Esophagus squamous epithelium (tissue), 5 donors: ENCODE results near the gene SKOR1. TPM values are rescaled to one million over a fixed set of nuclear protein-coding genes. Genes with fewer than 3 reads are reported as not detected.
A peak's percentile ranks its signal among the peaks of the same experiment; 100 is the strongest.

Source experiments
- DNase-seq: peaks from one replicate; lab custom pipeline; 2025; lab: John Stamatoyannopoulos, UW
- H3K27ac ChIP-seq, 4 donors: fragments of 200-600 bp; sonication (generic); one replicate each; pipeline ENCODE4 v1.5.1; 2016 to 2019; ENCODE audit warnings: mild to moderate bottlenecking in 1 of 4
- H3K27me3 ChIP-seq, 4 donors: fragments of 200-600 bp; sonication (generic); 1 replicate in 3 of 4; 2 replicates in 1 of 4; pipeline versions ENCODE4 v1.5.1 to v1.6.0; 2017 to 2021; ENCODE audit warnings: antibody characterized with exemption in 1 of 4
- H3K36me3 ChIP-seq, 3 donors: fragments of 200-600 bp; sonication (generic); one replicate each; pipeline ENCODE4 v1.5.1; 2016 to 2019
- H3K4me1 ChIP-seq, 3 donors: fragments of 200-600 bp; sonication (generic); one replicate each; pipeline ENCODE4 v1.5.1; 2017 to 2019
- H3K4me3 ChIP-seq, 4 donors: fragments of 200-600 bp; sonication (generic); 1 replicate in 3 of 4; 2 replicates in 1 of 4; pipeline ENCODE4 v1.5.1; 2016 to 2019; ENCODE audit warnings: mild to moderate bottlenecking in 2 of 4, moderate library complexity in 1 of 4
- H3K9me3 ChIP-seq, 3 donors: fragments of 200-600 bp; sonication (generic); one replicate each; pipeline ENCODE4 v1.5.1; 2016 to 2019
- POLR2A ChIP-seq, 4 donors: fragments of 450-650 bp; IDR thresholded peaks; one replicate each; pipeline ENCODE4 v1.6.1; 2017; ENCODE audit warnings: antibody characterized with exemption in 4 of 4, mild to moderate bottlenecking in 4 of 4, moderate library complexity in 3 of 4
- WGBS, 2 donors: methylation state at CpG; one replicate each; pipeline ENCODE4 v1.1.5; 2018; 5-methylcytosine and 5-hydroxymethylcytosine counted together
- intact Hi-C: fragments of 100-400 bp; cut with DNase I; formaldehyde crosslinking; loops from one replicate; pipeline ENCODE4 v1.15.0; 2022
- total RNA-seq, 4 donors: library from RNA; depleted of rRNA; stranded (reverse); fragments of >200 nt; gene quantifications; one replicate each; pipeline ENCODE4 v1.1.0, GENCODE V29; 2016
- TF ChIP-seq, protein P1 (sequence below), 6 experiments: fragments of 450-650 bp in 4 of 6; fragments of 200-600 bp in 2 of 6; sonication (generic) in 2 of 6; IDR thresholded peaks; one replicate each; pipeline ENCODE4 v1.5.1; 2016 to 2019; ENCODE audit warnings: antibody characterized with exemption in 6 of 6, mild to moderate bottlenecking in 4 of 6, moderate library complexity in 4 of 6
- donor health status: DM: yes; HTN: yes; CAD: no.

Gene SKOR1
- total RNA-seq, 4 donors from 2014 or later, result 0.09 to 0.76 (median 0.28) TPM

DNA sequence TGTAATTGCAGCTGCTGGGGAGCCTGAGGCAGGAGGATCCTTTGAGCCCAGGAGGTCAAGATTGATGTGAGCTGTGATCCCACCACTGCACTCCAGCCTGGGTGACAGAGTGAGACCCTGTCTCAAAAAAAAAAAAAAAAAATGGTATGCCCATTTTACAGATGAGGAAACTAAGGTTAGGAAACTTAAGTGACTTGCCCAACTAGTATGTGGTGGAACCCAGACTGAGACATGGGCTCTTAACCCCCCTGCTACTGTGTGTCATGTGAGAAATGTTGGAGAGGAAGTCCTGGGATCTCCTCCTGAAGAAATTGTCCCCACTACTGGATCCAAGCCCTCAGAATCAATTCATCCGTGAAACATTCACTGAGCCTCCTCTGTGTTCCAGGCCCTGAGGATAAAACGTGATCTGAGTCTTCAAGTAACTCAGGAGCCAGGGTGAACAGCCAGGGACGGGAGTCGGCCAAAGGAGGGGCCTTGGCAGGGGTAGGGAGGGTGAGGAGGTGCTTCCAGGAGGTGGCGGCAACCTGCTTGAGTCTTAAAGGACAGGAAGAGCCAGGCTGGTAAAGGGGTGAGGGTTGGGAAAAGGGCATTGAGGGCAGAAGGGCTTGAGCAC, 34.1 kb downstream of the SKOR1 start:
- DNase-seq, result no peak
- Histone ChIP-seq H3K4me1 (peaks cover 0 to 22% (median 4%) of the 10 kb centered on the region in 3 donors), H3K36me3 (no peaks in the 10 kb centered on the region), H3K27ac (no peak overlapping the region), H3K27me3 (no peaks in the 10 kb centered on the region), H3K4me3 (no peak overlapping the region), H3K9me3 (no peaks in the 10 kb centered on the region)
- 30 to 83% methylated on average over 1 to 5 of the region's 5 CpGs for WGBS, 2 donors
- TF ChIP-seq, protein P1, sequence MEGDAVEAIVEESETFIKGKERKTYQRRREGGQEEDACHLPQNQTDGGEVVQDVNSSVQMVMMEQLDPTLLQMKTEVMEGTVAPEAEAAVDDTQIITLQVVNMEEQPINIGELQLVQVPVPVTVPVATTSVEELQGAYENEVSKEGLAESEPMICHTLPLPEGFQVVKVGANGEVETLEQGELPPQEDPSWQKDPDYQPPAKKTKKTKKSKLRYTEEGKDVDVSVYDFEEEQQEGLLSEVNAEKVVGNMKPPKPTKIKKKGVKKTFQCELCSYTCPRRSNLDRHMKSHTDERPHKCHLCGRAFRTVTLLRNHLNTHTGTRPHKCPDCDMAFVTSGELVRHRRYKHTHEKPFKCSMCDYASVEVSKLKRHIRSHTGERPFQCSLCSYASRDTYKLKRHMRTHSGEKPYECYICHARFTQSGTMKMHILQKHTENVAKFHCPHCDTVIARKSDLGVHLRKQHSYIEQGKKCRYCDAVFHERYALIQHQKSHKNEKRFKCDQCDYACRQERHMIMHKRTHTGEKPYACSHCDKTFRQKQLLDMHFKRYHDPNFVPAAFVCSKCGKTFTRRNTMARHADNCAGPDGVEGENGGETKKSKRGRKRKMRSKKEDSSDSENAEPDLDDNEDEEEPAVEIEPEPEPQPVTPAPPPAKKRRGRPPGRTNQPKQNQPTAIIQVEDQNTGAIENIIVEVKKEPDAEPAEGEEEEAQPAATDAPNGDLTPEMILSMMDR (IDR thresholded peaks at IDR 0.05), result no peak
- TF ChIP-seq POLR2A (IDR thresholded peaks at IDR 0.05), result no peak
- intact Hi-C loops, result no loop called here

DNA sequence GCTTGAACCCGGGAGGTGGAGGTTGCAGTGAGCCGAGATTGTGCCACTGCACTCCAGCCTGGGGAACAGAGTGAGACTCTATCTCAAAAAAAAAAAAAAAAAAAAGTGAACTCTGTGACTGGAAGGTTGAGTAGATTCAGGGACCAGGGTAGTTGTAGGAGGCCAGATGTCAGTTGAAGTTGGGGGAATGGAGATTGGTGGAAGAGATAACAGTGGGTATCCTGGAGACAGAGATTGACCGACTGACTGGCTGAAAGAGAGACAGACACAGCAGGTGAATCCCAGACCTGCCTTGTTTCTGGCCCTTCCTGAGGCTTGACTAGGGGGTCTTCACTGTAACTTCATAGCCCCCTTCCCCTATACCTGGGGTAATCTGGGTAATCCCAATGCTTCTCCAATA, 36.7 kb downstream of the SKOR1 start:
- 93 to 100% methylated on average over 3 of the region's 3 CpGs for WGBS, 2 donors
- Histone ChIP-seq H3K4me3 (no peak overlapping the region), H3K36me3 (no peaks in the 10 kb centered on the region), H3K27me3 (no peaks in the 10 kb centered on the region), H3K9me3 (no peaks in the 10 kb centered on the region), H3K27ac (no peak overlapping the region), H3K4me1 (peaks cover 0 to 22% (median 4%) of the 10 kb centered on the region in 3 donors)
- no peak for DNase-seq
- intact Hi-C loops, result loop anchor here (5.0 to 10.0 kb wide), 2 partner anchors 290 to 353 kb away; no protein-coding TSS in a partner anchor
- no peak for TF ChIP-seq POLR2A (IDR thresholded peaks at IDR 0.05)
- TF ChIP-seq, protein P1 (IDR thresholded peaks at IDR 0.05), result no peak

DNA sequence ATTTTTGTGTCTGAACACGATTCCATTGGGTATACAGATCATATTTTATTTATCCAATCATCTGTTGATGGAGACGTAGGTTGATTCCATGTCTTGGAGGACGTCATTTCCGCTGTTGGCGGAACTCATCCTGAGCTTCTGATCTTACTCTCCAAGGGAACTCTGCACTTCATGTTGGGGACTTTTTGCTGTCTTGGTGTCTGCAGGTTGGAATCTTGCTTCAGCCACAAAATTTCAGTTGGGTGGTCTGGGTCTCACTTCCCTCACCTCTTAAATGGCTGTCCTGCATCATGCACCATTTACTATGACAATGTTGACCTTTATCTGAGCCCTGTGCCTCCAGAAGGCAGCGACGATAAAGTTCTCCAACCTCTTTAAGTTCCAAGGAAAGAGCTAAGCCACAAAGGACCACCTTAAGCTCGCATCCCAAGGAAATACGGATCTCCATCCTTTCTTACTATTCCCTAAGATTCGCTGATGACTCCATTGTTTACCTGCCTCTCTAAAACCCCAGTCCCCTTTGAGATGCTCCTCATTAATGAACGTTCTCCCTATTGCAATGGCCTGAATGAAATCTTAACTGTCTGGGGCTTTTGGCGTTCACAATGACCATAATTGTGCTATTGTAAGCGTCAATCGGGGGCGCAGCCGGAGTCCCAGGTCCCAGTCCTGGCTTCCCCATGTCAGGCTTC, 37.6 kb downstream of the SKOR1 start:
- no peak for TF ChIP-seq POLR2A (IDR thresholded peaks at IDR 0.05)
- TF ChIP-seq, protein P1 (IDR thresholded peaks at IDR 0.05), result no peak
- Histone ChIP-seq H3K9me3 (no peaks in the 10 kb centered on the region), H3K27me3 (no peaks in the 10 kb centered on the region), H3K27ac (peak overlapping the region in 2 of 4 donors; percentile 46 to 68), H3K4me3 (peak overlapping the region; percentile 32 to 63 (median 47)), H3K36me3 (no peaks in the 10 kb centered on the region), H3K4me1 (peaks cover 0 to 22% (median 4%) of the 10 kb centered on the region in 3 donors)
- DNase-seq, result no peak
- WGBS, 2 donors, result 49 to 61% methylated on average over 15 to 16 of the region's 16 CpGs
- intact Hi-C loops, result loop anchor here (5.0 to 10.0 kb wide), 2 partner anchors 289 to 352 kb away; no protein-coding TSS in a partner anchor

DNA sequence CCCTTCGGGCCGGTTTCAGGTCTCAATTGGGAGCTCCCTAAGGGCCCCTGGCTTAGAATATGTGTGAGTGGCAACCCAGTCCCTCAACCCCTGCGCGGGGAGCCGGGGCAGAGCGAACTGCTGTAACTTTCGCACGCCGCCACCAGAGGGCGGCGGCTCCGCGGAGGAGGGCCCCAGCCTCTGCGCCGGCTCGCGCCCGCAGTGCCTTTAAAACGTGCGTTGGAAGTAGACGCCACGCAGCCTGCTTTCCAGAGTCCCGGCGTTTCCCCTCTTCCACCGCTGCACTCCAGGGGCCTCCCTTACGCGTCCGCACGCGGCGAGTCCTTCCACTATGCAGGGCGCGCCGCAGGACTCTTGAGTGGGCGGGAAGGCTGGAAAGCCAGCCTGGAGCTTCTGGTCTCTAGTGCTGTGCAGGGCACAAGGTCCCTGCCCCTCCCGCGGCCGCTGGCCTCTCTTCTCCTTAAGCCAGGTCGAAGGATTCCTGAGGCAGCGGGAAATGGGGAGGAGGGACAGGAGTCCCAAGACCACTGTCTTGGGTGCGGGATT, 38.2 kb downstream of the SKOR1 start:
- H3K4me3 ChIP-seq, result peak overlapping the region; percentile 32 to 63 (median 47)
- intact Hi-C loops, result loop anchor here (5.0 to 10.0 kb wide), 2 partner anchors 289 to 351 kb away; no protein-coding TSS in a partner anchor
- no peaks in the 10 kb centered on the region for H3K36me3 ChIP-seq
- WGBS, 2 donors, result 0 to 8% methylated on average over 1 to 21 of the region's 41 CpGs
- peak; percentile 12 for DNase-seq
- no peaks in the 10 kb centered on the region for H3K27me3 ChIP-seq
- TF ChIP-seq POLR2A (IDR thresholded peaks at IDR 0.05), result no peak
- TF ChIP-seq, protein P1 (IDR thresholded peaks at IDR 0.05), result peak; percentile 86 to 97 (median 93)
- H3K4me1 ChIP-seq, result peaks cover 0 to 22% (median 4%) of the 10 kb centered on the region in 3 donors
- H3K27ac ChIP-seq, result peak overlapping the region; percentile 12 to 68 (median 30)
- H3K9me3 ChIP-seq, result no peaks in the 10 kb centered on the region
